HG03378 (cell line): ENCODE results near the gene PRKCZ.

Experiments
- ATAC-seq: cut with Tn5 transposase; IDR thresholded peaks from one replicate; pipeline ENCODE4 v1.9.1; 2021; ENCODE audit warnings: mild to moderate bottlenecking, moderate library complexity; ENCODE audit not compliant: unreplicated experiment

PRKCZ gene

DNA sequence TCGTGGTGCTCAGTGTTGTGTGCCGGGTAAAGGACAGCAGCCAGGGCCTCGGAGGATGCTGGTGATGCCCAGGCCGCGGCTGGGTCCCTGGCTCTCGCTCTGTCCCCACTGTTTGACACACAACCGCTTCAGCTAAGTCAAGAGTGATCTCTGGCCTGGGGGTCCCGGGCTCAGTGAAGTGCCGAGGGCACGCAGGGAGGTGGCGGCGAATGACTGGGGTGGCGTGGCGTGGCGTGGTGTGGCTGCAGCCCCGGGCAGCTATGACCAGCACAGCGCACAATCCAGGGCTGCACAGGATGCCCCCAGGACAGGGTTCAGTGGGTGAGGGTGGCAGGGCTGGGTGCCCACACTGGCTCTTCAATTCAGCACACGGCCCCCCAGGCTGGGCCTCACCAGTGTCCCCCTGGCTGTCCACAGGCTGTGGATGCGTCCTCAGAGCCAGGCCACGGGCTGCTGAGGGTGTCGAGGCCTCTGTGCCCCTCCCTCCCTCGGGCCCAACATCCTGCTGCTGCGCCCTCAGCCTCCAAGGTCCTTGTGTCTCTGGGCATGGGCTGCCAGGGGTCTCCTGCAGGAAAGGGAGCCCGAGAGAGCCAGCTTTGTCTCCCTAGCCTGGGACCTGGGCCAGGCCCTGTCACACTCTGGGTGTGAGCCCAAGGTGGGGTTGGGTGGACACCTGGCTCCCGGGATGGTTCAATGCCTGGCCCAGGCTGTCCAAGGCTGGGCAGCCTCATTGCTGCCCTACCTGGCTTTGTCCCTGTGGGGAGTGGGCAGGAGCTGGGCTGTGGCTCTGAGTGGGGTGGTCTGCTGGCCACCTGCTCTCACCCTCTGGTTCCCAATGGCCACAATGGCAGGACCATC is 165.9 kb downstream of the PRKCZ start:
- ATAC-seq, result no peak

GRCh38 chr1:2216767-2217058 is 166.5 kb downstream of the PRKCZ start:
- ATAC-seq, result no peak

DNA sequence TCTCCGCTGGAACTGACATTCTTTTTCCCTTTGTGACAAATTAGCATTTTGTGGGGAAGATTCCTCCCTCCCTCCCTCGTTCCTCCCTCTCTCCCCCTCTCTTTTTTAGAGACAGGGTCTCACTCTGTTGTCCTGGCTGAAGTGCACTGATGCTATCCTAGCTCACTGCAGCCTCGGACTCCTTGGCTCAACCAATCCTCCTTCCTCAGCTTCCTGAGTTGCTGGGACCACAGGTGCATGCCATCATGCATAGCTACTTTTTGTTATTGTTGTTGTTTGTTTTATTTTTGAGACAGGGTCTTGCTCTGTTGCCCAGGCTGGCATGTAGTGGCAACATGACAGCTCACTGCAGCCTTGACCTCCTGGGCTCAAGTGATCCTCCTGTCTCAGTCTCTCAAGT is 171.1 kb downstream of the PRKCZ start:
- no peak for ATAC-seq

- ATAC-seq, result no peak
These were observed 174.0 kb downstream of the PRKCZ start for GRCh38 chr1:2224170-2224584.

- no peak for ATAC-seq
These were observed 174.6 kb downstream of the PRKCZ start for GRCh38 chr1:2224631-2225428.

GRCh38 chr1:2226525-2227345 is 176.5 kb downstream of the PRKCZ start:
- no peak for ATAC-seq

DNA sequence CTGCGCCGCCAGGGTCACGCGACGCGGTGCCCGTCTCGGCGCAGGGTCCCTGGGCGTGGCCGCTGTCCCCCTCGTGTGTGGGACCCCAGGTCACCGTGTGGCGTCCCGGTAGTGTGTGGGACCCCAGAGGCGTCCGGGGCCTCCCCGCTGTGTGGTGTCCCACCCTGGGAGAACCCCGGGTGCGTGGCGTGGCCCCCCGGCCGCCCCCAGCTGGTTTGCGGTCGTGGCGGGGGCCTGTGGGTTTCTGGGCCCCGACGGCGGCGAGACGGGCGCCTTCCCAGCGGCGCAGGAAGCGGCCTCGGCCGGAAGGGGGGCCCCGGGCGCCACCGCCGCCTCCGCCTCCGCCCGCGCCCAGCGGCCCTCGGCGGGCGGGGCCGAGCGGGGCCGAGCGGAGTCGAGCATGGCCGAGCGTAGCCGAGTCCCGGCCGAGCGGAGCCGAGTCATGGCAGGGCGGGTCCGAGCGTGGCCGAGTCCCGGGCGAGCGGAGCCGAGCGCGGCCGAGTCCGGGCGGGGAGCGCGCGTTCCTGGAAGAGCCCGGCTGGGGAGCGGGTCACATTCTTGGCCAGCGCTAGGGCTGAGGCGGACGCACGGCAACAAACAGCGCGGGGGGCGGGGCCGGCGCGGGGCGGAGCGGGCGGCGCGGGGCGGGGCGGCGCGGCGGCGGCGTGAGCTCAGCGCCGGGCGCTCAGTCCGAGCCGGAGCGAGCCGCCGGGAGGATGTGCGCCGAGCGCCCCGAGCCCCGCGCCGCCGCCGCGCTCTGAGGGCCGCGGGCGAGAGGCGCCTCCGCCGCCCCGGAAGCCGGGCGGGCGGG is 177.3 kb downstream of the PRKCZ start:
- peak; percentile 70 for ATAC-seq

DNA sequence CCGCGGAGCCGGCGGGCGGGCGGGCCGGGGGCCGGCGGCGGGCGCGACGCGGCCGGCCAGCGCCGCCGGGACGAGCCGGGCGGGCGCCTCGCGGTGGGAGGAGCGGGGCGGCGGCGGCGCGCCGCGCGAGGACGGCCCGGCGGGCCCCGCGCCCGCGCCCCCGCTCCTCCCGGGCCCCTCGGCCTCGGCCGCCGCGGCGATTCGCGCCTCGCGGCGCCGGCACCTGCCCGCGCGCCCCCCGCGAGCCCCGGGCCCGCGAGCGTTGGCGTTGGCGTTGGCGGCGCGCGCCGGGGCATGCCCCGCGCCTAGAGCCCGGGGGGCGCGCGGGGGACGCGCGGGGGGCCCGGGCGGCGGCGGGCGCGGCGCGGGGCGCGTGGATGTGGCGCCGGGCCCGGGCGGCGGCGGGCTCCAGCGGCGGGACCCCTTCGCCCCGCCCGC is 178.0 kb downstream of the PRKCZ start, which contains the start of gene SKI:
TSS of gene SKI (plus strand) at position 163 of the 438 bp plus-strand sequence. CDS start 448 bp downstream, outside the sequence.
- ATAC-seq, result no peak

DNA sequence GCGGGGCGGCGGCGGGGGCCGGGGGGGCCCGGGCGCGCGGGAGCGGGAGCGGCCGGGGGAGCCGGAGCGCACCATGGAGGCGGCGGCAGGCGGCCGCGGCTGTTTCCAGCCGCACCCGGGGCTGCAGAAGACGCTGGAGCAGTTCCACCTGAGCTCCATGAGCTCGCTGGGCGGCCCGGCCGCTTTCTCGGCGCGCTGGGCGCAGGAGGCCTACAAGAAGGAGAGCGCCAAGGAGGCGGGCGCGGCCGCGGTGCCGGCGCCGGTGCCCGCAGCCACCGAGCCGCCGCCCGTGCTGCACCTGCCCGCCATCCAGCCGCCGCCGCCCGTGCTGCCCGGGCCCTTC is 178.5 kb downstream of the PRKCZ start:
- ATAC-seq, result no peak

- no peak for ATAC-seq
These were observed 179.0 kb downstream of the PRKCZ start for GRCh38 chr1:2229037-2229864.

DNA sequence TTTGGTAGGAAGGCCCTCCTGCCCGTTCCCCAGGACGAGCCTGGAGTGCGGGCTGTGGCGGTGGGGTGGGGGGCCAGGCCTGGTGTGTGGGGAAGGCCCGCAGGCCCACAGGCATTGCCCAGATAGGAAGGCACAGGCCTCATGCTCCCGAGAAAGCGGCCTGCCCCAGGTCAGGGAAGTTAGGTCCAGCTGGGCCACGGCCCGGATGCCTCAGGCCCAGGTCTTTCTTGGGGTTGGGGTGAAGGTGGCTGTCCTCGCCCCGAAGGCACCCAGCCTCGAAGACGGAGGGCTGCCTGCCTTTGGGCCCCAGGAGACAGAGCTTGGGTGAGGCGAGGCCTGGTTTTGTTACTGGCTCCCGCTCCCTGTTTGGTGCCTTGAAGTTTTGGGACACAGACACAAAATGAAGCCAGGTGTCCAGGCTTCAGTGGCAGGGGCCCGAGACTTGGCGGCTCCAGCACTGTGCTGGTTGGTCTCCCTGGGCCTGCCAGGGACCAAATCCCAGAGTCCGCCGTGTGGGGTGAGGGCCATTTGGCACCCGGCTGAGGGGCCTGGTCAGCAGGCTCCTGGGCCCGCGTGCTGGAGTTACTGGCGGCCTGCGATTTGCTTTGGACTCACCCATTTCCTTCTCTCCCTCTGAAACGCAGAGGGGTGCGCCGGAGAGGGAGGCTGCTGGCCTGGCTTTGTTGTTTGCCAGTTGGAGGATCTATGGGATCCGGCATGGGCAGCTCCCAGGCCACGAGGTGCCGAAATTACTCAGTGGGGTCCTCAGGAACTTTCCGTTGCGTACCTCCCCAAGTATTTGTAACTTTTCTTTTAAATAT is 179.9 kb downstream of the PRKCZ start:
- no peak for ATAC-seq

- ATAC-seq, result no peak
These were observed 180.7 kb downstream of the PRKCZ start for GRCh38 chr1:2230781-2231531.

GRCh38 chr1:2231532-2232254 is 181.5 kb downstream of the PRKCZ start:
- no peak for ATAC-seq

DNA sequence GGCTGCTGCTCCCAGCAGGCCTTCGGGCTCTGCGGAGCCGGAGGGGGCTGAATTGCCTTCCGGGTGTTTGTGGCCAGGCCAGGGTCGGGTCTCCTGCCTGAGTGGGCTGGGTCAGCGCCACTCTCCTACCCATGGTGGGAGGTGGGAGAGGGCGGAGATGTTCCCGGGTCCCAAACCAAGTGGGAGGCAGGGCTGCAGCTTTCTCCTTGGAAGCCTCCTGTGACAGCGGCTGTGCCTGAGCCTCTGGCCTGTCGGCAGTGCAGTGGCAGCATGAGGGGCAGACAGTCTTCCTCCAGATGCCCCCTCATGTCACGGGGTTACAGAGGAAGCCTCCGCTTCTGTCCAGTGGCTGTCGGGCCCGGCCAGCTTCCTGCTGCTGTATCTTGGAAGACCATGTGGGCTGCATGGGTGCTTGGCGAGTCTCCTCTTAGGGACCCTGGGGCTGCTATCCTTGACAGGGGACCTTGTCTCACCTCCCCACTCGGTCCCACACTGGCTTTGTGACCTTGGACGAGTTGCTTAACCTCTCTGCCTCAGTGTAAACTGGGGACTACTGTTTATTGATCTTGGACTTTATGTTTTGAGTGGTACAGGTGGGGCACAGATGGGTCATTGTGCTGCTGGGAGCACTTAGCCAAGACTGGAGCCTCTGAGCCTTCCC is 182.2 kb downstream of the PRKCZ start:
- no peak for ATAC-seq

- no peak for ATAC-seq
These were observed 182.8 kb downstream of the PRKCZ start for GRCh38 chr1:2232916-2233438.

DNA sequence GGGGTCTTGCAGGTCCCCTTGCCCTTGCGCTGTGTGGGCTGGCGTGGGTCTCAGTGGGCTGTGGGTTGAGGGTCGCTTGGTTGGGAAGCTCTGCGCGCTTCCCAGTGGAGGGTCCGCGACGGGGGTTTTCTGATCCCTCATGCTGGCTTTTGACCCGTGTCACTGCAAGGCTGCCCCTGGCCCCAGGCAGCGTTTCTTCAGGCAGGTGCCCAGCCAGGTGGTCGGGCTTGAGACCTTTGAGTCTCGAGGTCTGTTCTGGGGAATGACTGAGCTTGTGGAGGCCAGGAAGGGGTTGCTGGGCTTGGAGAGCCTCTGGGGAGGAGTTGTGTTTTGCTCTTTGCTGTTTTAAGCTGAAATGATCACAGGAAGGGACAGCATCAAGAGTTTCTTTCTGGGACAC is 183.3 kb downstream of the PRKCZ start:
- ATAC-seq, result no peak
